Mucosa of stomach (tissue), 1 donor: ENCODE data around the gene HIRIP3.

ENCODE experiments used
- H3K27me3 ChIP-seq: one replicate; pipeline ENCODE4 v1.7.0; 2013; ENCODE audit warnings: mild to moderate bottlenecking, low read length; ENCODE audit not compliant: control insufficient read depth, insufficient read depth
- H3K36me3 ChIP-seq: one replicate; pipeline ENCODE4 v1.7.0; 2013; ENCODE audit warnings: low read length; ENCODE audit not compliant: control insufficient read depth, insufficient read depth
- H3K4me1 ChIP-seq: one replicate; pipeline ENCODE4 v1.7.0; 2013; ENCODE audit warnings: mild to moderate bottlenecking, low read length; ENCODE audit not compliant: control insufficient read depth, insufficient read depth
- H3K4me3 ChIP-seq: one replicate; pipeline ENCODE4 v1.7.0; 2013; ENCODE audit warnings: low read length
- H3K9ac ChIP-seq: one replicate; pipeline ENCODE4 v1.7.0; 2013; ENCODE audit warnings: mild to moderate bottlenecking, low read length, moderate library complexity
- H3K9me3 ChIP-seq: one replicate; pipeline ENCODE4 v1.7.0; 2013; ENCODE audit warnings: mild to moderate bottlenecking, low read length, moderate library complexity; ENCODE audit not compliant: control insufficient read depth
- donor health status: Pancreatic carcinoma.

Gene HIRIP3

DNA sequence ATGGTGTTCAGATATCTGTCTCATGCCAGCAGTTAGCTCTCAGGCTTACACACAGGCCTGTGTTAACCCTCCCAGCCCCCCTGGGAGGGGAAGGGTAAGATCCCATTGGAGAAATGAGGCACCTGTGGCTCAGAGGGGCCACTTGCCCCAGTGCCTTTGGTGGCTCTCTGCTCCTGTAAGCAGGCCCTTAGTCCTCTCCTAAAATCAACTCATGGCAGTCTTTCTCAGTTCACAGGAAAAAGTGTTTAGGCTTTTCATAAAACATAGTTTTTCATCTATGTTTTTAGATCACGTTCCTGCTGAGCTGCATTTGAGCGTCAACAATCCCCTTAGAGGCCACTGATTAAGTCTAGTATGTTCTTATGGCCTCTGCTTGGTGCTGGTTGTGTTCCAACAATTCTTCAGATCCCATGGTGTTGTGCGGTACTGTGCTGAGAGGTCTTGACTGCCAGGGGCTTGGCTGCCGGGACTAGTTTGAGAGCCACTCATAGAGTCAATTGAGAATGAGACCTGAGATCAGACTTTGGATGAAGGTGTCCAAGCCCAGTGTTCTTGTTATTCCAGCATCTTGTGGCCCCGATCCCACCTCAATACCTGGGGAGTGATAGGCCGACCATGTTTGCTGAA, 11.2 kb downstream of the HIRIP3 start:
- peaks cover 44% of the 10 kb centered on the region for H3K36me3 ChIP-seq

DNA sequence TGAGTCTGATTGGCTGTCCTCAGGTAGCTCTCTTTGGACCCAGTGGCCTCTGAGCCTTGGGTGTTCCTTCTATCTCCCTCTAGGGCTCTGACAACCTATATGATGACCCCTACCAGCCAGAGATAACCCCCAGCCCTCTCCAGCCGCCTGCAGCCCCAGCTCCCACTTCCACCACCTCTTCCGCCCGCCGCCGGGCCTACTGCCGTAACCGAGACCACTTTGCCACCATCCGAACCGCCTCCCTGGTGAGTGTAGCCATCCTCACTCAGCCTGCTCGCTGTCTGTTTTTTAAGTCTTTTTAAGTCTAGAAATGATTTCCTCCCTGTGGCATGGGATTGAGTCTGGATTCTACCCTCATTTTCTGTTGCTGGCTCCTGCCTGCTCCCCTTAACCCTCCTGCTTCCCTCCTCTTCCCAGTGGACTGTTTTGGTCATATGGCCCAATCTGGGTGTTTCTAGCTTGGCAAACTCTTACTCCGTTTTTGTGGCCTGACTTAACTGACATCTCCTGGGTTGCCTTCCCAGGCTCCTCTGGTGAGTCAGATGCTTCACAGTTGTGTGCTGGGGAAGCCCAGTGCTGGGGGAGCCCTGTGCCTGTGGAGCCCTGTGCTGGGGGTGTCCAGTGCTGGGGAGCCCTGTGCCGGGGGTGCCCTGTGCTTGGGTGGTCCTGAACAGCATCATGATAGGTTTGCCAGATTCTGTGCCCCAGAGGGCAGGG, 11.8 kb downstream of the HIRIP3 start:
- Histone ChIP-seq H3K4me1 (no peaks in the 10 kb centered on the region), H3K4me3 (no peak overlapping the region), H3K36me3 (peaks cover 39% of the 10 kb centered on the region), H3K9ac (no peak overlapping the region), H3K27me3 (no peaks in the 10 kb centered on the region), H3K9me3 (no peaks in the 10 kb centered on the region)

More for the DNA sequence above, 11.2 kb downstream of the HIRIP3 start:
- Histone ChIP-seq H3K4me1 (peaks cover 5% of the 10 kb centered on the region), H3K27me3 (no peaks in the 10 kb centered on the region), H3K9ac (no peak overlapping the region), H3K9me3 (no peaks in the 10 kb centered on the region), H3K4me3 (no peak overlapping the region)

DNA sequence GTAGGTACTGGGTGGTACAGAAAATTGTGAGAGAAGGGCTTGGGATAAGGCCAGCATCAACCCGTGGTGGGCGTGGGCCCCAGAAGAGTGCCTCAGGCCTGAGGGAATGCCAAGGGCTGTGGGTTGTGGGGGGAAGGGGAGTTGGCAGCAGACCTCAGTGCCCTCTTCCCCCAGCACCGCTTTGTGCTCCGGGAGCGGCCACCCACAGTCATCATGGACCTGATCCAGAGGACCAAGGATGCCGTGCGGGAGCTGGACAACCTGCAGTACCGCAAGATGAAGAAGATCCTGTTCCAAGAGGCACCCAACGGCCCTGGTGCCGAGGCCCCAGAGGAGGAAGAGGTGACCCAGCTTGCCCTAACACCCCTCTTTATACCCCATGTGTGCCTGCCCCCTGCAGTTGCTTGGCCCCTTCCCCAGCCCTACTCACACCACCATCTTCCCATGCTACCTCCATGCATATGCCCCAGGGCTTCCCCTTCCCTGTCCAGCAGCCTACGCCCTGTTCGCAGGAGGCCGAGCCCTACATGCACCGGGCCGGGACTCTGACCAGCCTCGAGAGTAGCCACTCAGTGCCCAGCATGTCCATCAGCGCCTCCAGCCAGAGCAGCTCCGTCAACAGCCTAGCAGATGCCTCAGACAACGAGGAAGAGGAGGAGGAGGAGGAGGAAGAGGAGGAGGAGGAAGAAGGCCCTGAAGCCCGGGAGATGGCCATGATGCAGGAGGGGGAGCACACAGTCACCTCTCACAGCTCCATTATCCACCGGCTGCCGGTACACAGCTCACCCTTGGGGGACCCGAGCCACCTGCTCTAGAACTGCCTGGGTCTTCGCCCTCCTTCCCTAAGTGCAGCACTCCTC, 12.6 kb downstream of the HIRIP3 start:
- Histone ChIP-seq H3K9me3 (no peaks in the 10 kb centered on the region), H3K9ac (no peak overlapping the region), H3K36me3 (peaks cover 38% of the 10 kb centered on the region), H3K27me3 (no peaks in the 10 kb centered on the region), H3K4me3 (no peak overlapping the region), H3K4me1 (no peaks in the 10 kb centered on the region)

DNA sequence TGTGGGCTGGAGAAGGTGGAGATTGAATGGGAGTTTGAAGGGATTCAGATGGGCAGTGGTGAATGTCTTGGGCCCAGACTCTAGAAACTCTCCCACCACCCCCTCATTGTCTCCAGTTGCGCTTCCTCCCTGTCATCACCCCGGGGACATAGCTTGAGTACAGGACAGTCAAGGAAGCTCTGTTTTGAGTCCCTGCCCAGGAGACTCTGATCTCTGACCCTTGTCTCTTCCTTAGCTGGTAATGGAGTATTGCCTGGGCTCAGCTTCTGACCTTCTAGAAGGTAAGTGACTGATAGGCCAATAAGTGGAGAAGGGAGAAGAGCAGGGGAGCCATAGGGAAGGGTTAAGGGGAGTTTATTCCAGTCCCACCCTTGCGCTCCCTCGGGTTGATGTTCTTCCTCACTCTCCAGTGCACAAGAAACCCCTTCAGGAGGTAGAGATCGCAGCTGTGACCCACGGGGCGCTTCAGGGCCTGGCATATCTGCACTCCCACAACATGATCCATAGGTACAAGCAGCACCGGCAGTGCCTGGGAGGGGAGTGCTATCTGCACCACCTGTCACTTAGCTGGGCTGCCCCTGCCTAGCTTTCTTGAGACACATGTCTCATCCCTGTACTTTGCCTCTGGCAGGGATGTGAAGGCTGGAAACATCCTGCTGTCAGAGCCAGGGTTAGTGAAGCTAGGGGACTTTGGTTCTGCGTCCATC, 16.7 kb downstream of the HIRIP3 start:
- Histone ChIP-seq H3K36me3 (peaks cover 19% of the 10 kb centered on the region), H3K4me3 (no peak overlapping the region), H3K4me1 (peaks cover 25% of the 10 kb centered on the region), H3K9me3 (no peaks in the 10 kb centered on the region), H3K9ac (no peak overlapping the region), H3K27me3 (no peaks in the 10 kb centered on the region)

GRCh38 chr16:29978081-29978480, 17.3 kb downstream of the HIRIP3 start:
- Histone ChIP-seq H3K27me3 (no peaks in the 10 kb centered on the region), H3K9me3 (no peaks in the 10 kb centered on the region), H3K4me1 (peaks cover 25% of the 10 kb centered on the region), H3K4me3 (no peak overlapping the region), H3K9ac (no peak overlapping the region), H3K36me3 (peaks cover 15% of the 10 kb centered on the region)

DNA sequence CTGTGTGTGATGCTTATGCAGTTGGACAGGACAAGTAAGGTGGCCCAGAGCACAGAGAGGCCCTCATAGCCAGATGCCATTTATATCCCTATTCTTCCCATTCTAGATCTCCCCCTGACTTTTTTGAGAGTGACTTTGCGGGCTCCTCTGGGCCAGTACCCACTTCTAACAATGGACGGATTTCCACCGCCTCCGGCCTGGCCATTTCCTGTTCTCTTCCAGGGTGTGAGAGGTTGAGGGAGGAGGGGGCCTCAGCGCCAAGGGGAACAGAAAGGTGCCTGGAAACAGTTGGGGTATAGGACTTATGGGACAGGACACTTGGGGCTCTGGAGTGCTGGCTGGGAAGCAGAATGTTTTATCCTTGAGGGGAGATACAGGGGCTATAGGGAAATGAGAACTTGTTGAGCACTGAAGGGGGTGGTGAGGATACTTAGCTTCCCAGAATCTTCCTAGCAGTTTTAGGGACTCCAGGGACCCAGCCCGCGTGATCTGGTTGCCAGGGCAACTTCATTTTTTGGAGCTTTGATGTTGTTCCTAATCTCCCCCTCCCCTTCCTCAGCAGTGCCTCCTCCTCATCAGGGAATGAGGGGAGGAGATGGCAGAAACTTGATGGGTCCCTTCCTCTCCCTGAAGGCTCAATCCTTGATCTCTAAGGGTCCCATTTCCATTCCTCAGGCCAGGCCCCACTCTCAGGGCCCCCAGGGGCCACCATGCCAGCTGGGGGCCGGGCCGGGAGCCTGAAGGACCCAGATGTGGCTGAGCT, 18.2 kb downstream of the HIRIP3 start:
- H3K9me3 ChIP-seq, result no peaks in the 10 kb centered on the region
- peaks cover 13% of the 10 kb centered on the region for H3K36me3 ChIP-seq
- H3K9ac ChIP-seq, result no peak overlapping the region
- no peak overlapping the region for H3K4me3 ChIP-seq
- no peaks in the 10 kb centered on the region for H3K27me3 ChIP-seq
- H3K4me1 ChIP-seq, result peaks cover 25% of the 10 kb centered on the region

DNA sequence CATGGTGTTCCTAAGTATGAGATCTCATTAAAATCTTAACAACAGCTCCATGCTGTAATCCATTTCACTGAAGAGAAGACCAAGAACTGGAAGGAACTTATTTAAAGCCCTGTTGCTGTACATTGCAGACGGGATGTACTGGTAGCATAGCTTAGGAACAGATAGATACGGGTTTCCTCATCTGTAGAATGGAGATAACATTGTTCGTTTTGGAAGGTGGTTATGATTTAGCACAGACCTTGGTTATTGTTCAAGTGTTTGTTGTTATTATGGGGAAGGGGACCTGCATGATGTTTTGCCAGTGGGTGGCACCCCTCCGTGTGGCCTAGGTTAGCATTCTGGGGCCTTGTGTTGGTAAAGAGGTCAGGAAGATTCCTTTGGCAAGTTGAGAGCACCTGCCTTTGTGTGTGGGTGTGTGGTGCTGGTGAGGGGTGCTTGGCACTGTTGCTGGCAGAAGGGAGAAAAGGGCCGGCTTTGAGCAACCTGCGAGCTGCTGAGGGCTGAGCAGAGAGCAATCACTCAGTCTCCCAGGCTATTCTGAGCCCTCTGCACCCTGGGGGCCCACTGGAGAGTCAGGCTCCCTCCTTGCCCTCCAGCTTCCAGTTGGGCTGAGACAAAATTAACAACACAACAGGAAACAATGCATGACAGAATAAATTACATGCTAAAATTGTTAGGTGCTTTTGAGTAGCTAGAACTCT, 19.5 kb downstream of the HIRIP3 start:
- H3K4me1 ChIP-seq, result peaks cover 25% of the 10 kb centered on the region
- H3K4me3 ChIP-seq, result no peak overlapping the region
- H3K9me3 ChIP-seq, result no peaks in the 10 kb centered on the region
- peaks cover 13% of the 10 kb centered on the region for H3K36me3 ChIP-seq
- H3K27me3 ChIP-seq, result no peaks in the 10 kb centered on the region
- H3K9ac ChIP-seq, result peak overlapping the region; percentile 15

GRCh38 chr16:29975134-29975538, 20.3 kb downstream of the HIRIP3 start:
- H3K27me3 ChIP-seq, result no peaks in the 10 kb centered on the region
- H3K36me3 ChIP-seq, result peaks cover 11% of the 10 kb centered on the region
- H3K9ac ChIP-seq, result peak overlapping the region; percentile 96
- peak overlapping the region; percentile 84 for H3K4me3 ChIP-seq
- no peaks in the 10 kb centered on the region for H3K9me3 ChIP-seq
- H3K4me1 ChIP-seq, result peaks cover 25% of the 10 kb centered on the region

DNA sequence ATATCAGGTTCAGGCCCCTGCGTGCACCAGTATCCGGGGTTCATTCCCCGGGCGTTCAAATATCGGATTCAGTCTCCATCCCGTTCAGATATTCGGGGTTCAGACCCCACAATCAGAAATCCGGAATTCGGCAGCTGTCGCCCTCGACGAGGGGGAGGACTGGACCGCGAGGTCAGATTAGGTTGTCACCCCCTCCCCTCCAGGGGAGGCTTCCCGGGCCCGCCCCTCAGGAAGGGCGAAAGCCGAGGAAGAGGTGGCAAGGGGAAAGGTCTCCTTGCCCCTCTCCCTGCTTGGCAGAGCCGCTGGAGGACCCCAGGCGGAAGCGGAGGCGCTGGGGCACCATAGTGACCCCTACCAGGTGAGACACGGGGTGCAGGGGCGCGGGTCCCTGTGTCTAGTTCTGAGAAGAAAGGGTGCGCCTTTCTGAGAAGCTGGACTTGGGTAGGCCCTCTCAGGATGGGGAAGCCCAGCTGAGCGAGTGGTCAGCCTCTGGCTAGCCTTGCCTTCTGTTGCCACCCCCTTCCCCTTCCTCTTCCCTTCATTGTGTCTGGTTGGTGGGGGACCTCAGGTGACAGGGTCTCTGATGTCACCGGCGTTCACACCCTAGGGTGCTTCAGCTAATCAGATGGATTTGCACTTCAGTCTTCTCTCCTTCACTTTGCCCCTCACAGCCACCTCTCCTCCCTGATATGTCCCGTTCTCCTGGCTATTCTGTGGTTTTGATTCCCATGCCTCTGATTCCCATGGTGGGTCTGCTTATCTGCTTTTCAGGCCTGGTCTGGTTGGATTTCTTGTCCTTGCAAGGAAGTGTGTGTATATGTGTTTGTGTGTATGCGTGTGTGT, 20.9 kb downstream of the HIRIP3 start:
- H3K4me3 ChIP-seq, result peak overlapping the region; percentile 84
- H3K9ac ChIP-seq, result peak overlapping the region; percentile 96
- peaks cover 4% of the 10 kb centered on the region for H3K36me3 ChIP-seq
- no peaks in the 10 kb centered on the region for H3K27me3 ChIP-seq
- no peaks in the 10 kb centered on the region for H3K9me3 ChIP-seq
- H3K4me1 ChIP-seq, result peaks cover 25% of the 10 kb centered on the region
